ENCODE results near the gene ZNF438.

Gene ZNF438

GRCh38 chr10:30877111-30877510 lies 154.6 kb downstream of the ZNF438 start:
- no peak for DNase-seq

- DNase-seq = no peak
Observed at GRCh38 chr10:30873411-30873810, 158.3 kb downstream of the ZNF438 start.

DNA sequence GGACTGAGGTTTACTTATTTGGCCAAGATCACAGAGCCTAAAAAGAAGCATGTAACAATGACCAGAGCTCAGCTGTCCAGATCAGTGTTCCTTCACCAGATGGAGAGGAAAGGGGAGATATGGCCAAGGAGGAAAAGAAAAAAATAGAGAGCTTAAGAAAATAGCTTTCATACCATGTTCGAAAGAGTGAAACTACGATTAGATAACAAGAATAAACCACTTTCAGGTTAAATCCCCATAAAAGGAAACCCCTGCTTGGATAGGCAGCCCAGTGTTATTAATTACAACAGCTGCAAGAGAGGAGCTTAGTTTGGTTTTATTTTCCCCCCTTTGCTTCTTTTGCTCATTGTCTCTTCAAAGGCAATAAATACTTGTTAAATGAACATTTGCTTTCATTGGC lies 160.8 kb downstream of the ZNF438 start:
- DNase-seq = no peak

- DNase-seq = no peak
Observed at GRCh38 chr10:30869566-30869965, 162.1 kb downstream of the ZNF438 start.

GRCh38 chr10:30868611-30869010 lies 163.1 kb downstream of the ZNF438 start:
- peak in 1 of 3 experiments; percentile 11 for DNase-seq

DNA sequence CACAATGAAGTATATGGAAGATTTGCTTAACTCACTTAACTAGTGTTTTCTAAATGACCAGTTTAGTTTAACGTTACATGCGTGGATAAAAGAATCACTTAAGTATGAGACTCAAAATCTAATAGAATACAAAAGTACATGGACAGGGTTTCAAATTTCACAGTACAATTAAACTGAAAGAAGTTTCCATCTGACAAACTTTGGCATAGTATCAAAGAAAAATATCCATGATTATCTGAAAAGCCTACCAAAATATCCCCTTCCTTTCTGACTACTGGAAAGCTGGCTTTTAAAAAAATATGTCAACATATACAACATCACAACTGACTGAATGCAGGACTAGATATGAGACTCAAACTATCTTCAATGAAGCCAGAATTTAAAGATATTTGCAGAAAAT lies 164.8 kb downstream of the ZNF438 start:
- DNase-seq = no peak

DNA sequence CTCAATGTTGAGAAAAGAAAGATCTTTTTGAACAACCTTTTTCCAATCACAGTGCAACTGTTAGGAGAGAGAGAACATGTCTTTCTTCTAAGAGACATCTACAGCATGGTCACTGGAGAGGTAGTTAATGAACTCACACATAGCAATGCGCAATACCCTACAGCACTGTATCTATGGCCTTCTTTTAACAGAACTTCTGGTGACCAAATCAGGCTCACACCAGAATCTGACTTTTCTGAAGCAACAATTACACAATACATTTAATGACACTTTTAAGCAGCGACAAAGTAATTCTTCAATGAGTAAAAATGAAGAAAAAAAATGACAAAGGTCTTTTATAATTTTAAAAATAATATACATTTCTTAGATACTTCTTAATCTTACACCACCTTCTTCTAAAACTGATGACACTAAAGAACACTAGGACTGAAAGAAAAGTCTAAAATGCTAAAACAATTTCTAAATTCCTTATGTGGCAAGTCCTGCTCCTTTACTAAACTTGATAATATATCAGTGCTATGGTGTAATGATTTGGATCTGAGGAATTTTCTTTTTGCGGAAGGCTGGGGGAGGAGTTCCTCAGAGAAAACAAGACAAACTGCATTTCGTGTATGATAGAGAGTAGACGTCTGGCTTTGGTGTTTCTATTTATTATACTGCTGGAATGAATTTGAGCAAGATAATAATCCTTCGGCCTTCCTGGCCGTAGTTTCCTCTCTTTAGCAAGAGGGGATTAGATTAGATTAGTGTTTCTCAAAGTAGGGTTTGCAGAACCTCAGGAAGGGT lies 166.3 kb downstream of the ZNF438 start:
- no peak for DNase-seq

DNA sequence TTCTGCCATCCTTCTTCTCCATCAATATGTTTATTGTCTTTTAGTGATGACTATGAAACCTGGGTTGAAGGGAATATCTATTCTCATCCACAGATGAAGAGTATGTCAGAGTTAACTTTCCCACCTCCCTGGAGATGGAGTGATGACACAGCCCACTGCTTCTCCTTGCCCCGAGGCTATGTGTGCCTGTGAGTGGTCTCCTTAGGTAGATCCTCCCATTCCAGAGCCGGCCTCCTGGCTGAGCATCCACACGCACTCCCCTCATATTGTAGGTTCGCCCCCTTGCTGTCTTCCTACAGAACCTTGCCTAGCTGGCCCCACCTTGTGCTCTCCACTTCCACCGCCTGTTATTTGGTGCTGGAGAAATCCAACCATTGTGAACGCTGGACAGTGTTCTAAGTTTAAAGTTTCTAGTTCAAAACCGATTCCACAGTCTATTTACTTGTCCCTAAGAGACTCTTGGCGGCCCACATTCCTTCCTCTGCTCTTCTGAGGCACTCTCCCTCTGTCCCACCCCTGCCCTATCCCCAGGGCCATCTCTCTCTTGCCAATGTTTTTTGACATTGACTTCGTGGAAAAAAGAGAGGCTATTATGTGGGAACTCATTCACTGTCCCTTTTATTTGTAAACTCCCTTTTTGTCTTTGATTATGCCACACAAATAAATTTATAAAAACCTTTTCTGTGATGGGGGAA lies 168.0 kb downstream of the ZNF438 start:
- no peak for DNase-seq

GRCh38 chr10:30862486-30862885 lies 169.2 kb downstream of the ZNF438 start:
- no peak for DNase-seq

- no peak for DNase-seq
Observed at GRCh38 chr10:30861976-30862375, 169.7 kb downstream of the ZNF438 start.

DNA sequence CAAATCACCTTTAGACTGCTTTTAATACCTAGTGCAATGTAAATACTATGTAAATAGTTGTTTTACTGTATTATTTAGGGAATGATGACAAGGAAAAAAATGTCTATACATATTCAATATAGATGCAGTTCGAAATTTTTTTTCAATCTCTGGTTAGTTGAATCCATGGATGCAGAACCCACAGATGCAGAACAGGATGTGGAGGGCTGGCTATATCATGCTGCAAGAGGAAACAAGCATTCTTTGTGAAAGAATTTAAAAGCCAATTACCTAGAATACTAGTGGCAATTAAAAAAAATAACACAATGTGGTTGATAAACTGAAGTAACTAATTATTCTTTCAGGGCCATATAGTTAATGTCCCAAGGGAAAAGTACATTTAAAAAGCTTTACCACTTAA lies 170.4 kb downstream of the ZNF438 start:
- no peak for DNase-seq

GRCh38 chr10:30858499-30858898 lies 173.2 kb downstream of the ZNF438 start:
- DNase-seq = no peak

DNA sequence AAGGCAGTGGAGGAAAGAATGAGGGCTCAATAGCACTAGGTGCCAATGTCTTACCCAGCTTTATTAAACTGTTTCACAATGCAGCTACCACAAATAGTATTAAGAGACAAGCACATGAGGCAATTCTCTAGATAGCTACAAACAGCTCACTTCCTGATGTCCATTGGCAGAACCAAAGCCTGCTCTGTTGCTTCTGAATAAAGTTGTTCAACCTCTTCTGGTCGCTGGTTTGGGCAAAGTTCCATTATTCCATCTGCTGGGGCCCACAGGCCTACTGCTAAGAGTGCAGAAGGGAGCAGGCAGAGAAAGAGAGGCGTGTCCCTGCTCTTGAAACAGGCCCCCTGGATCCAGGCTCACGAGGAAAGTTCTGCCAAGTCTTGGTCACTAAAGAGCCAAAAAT lies 173.9 kb downstream of the ZNF438 start:
- DNase-seq = no peak

GRCh38 chr10:30855131-30855530 lies 176.5 kb downstream of the ZNF438 start:
- no peak for DNase-seq

DNA sequence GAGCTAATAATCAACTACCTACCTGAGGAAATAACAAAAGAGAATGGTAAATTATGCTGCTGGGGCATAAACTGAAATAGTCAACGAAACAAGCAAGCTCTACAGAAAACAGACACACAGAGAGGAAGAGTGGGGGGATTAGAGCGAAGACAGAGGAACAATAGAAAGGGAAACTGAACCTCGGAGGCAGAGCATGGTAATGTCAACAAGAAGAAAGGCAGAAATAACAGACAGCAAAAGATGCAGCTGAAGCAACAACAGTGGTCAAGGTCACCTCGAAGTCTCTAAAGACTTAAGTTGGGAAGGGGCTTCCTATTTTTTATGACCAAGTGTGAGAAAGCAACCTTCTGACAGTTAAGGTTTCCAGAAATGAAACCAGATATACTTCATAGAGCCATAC lies 177.0 kb downstream of the ZNF438 start:
- DNase-seq = no peak

- no peak for DNase-seq
Observed at GRCh38 chr10:30853066-30853465, 178.6 kb downstream of the ZNF438 start.

DNA sequence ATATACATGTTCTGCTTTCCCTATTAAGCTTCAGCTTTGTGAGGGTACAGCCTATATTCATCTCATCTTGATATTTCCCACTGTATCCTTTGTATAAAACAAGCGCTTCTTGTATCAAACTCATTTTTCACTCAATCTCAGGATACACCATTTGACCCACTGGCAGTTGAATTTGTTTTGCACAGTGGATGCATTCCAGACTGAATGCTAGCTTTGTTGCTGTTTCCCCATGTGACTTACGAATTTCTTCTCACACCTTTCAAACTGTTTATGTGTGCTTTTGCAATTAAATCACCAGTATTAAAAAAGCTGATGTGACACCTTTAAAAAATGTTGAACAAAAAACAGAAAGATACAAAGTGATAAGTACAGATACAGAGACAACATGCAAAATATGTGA lies 180.9 kb downstream of the ZNF438 start:
- DNase-seq = no peak

DNA sequence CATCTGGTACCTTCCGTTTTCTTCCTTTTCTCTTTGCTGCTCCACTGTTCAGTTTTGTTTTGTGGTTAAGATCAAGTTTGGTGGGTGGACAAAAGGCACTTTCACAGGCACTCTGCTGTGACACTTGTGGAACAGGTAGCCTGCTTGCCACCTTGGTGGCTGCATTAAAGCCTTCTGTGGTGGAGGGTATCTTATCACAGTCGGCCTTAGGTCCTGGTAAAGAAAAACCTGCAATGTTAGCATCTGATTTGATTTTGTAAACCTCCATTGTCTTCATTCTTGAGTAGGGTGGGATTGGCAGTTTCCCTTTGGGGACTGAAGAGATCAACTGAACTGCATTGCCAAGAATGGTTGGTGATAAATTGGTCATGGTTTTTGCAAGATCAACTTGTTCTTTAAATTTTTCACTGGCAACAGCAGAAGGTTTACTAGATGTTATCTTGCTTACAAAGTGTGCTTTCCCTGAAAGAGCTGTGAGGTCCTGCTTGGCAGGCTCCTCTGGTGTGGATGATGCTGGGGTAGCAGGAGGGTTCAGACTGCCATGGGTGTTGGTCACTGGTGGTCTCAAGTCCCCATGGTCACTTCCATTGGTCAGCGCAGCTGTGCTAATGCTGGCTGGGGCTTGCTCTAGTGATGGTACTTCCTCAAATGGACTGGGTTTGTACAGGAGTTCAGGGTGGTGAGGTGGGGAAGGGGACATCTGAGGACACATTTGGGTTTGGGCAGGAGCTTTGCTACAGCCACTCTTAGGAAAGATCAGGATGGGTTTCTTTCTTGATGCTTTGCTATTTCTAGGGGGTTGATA lies 182.2 kb downstream of the ZNF438 start:
- no peak for DNase-seq

DNA sequence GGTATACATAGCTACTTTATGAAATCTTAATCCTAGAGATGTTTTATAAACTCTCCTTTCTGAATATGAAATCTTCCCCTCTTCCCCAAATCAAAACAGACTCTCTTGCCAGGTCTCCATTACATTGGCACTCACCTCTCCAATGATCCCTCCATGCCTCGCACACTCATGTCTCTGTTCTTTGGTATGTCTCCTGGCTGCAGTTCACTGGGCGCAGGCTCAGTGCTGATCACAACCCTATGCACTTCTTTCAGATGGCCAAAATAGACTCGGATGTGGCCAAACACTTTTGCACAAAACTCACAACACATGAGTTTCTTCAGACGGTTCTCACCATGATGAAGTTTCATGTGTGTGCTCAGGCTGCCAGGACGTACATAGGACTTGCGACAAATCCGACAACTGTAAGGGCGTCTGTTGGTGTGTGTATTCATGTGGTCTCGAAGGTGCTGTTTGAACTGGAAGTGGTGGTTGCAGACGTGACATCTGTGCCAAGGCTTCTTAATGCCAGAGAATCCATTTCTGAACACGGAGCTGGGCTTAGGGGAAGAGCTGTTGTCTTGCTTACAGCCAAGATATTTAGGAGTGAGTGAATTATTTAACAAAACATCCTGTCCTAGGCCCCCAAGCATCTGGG lies 183.2 kb downstream of the ZNF438 start:
- no peak for DNase-seq

DNA sequence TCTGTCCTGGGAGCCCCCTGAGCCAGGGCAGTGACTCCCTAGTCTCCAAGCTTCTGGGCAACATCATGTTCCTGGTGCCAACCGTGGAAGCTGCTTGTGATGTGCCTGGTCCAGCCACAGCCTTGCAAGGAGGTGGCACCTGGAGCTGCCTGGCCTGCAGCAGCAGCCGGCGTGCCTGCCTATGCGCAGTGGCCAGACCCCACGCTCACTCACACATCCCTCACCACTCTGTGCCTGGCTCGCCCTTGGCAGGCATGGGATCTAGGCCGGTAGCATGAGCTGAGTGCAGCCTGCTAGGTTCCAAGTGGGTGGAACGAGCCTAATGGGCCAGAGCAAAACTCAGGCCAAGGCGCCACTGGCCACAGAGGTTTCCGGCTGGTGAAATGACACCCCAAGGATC lies 184.0 kb downstream of the ZNF438 start:
- no peak for DNase-seq

DNA sequence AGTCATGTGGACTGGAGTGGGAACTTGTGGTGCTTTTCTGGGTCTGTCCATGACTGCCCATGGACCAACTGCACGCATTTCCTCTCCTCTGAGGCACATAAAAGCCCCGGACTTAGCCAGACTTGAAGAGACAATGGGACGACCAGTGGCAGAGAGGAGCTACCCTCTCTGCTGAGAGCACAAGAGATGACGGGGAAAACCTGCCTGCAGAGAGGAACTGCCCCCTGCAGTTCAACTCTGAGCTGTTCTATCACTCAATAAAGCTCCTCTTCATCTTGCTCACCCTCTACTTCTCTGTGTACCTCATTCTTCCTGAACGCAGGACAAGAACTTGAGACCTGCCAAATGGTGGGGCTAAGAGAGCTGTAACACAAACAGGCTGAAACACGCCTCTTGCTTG lies 184.5 kb downstream of the ZNF438 start:
- no peak for DNase-seq

DNA sequence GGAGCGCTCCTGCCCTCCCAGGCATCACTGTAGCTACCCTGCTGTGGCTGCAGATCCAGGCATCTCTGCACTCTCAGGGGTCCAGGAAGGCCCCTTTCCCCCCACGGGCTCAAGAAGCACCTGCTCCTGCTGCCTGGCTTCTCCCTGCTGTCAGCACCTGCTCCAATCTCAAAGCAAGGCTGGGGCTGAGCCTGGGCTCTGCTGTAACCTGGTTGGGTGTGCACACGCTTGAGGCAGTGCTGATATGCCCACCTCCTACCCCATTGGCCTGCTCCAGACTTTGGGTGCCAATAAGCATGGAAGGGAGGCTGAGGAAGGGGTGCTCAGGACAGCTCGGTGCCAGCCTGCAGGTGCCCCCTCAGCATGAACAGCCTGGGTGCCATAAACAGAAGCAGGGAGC lies 185.0 kb downstream of the ZNF438 start:
- DNase-seq = no peak

DNA sequence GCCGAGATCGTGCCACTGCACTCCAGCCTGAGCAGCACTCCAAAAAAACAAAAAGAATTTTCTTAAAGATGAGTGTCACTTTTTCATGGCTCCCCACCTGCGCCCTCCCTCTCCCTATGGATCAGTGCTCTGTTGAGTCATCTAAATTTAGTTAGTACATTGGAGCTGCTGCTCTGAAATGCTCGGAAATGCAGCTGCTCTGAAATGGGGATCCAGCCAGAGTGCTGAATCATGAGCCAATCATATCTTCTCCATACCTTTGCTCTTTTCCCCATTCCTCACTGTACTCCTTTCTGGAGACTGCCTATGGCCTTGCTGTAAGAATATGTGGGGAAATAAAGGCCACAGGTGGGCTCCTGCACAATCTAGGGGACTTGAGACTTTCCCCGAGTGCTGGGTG lies 188.8 kb downstream of the ZNF438 start:
- DNase-seq = no peak
